GF-D8 (cell line): ENCODE data around the gene RAB40C.
"Not testable (repeated sequence)": the region's sequence is repeated elsewhere in the genome, so short reads cannot be mapped to it uniquely, and the experiment has no call there.

Experiments used
- DNase-seq: peaks from one replicate; lab custom pipeline; 2025; lab: John Stamatoyannopoulos, UW

Gene RAB40C

DNA sequence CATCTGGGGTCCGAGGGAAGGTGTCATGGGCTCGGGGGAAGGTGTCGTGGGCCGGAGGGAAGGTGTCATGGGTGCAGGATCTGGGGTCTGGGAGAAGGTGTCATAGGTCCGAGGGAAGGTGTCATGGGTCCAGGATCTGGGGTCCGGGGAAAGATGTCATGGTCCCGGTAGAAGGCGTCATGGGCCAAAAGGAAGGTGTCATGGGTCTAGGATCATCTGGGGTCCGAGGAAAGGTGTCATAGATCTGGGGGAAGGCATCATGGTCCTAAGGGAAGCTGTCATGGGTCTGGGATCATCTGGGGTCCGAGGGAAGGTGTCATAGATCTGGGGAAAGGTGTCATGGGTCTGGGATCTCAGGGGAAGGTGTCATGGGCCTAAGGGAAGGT lies 942 bp downstream of the RAB40C start:
- no peak for DNase-seq

DNA sequence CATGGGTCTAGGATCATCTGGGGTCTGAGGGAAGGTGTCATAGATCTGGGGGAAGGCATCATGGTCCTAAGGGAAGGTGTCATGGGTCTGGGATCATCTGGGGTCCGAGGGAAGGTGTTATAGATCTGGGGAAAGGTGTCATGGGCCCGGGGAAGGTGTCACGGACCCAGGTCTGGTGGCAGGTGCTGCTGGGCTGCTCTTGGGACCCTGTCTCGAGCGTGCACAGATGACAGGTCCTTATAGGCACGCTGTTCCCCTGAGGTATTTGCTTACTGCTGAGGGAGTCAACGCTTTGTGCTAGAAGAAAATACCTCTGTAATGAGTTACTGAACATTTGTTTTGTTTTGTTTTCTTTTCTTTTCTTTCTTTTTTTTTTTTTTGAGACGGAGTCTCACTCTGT lies 1.4 kb downstream of the RAB40C start:
- no peak for DNase-seq

DNA sequence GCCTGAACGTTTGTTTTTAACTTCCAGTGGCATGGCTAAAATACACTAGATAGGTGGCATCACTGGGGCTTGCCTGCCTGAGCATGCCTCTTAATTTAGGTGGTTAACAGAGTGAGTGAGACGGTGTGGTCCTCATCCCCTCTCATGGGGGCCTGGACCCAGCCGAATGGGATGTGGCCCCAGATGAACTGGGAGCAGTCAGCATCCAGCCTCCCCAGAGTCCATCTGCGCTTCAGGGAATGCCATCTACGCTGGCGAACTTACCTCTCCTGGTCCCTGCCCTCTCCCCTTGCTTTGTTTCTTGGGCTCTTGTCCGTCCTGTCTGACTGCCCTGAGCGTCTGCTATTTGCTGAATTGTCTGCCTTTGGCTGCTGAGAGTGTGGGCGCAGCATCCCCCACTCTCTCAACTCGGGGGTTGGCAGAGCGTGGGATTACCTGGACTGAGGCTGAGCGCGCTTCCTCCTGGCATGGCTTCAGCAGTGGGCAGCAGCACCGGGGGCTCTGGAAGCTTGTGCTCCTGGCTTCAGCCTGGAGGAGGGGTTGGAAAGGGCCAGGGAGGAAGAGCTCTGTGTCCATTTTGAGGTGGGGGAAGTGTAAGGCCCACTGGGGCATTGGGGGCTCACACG lies 2.1 kb downstream of the RAB40C start:
- DNase-seq = no peak

DNA sequence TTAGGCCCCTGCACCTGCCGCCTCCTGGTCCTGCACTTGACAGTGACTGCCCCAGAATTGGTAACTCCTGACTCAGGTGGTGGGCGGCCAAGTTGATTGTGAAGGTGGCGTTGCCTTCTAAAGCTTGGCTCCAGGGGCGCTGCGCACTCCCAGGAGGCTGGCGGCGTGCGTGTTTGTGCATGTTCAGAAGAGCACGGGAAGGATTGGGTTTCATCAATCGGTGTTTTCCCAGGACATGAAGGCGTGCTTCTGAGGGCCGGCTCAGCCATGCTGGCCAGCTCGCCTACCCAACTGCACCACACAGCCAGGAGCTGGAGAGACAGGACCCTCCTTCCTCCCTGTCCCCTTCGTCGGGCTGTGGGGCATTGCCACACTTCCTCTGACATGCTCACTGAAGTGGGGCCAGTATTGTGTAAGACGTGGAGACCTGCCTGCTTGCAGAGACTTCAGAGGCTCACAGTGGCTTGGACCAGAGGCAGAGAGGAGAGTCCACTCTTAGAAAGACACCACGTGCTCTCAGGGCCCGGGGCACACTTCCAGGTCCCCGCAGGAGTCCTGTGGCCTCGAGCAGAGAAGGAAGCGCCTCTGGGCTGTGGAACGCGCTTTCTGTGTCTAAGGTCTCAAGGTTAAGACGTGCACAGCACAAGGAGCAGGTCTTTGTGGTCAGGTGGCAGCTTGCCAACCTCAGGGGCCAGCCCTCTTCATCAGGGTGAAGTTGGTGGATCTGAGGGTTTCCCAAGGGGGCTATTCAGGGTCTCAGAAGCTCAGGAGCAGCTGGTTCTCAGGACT lies 2.8 kb downstream of the RAB40C start:
- peak; percentile 98 for DNase-seq

DNA sequence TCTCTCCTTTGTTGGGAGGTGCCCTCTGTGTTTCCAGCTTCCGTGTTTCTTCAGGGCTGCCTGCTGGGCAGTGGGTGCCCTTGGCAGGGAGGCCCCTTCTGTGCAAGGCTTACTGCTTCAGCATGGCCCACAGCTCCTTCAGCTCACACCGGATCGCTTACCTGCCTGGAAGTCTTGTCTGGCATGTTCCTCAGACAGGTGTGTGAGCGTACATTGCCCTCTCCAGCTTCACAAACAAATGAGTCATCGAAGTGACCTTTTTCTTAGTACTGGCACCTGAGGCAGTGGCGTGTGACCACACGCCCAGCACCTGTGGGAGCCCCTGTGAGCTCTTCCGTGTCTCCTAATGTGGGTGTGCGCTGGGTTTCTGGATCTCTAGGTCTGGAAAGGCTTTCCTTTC lies 3.5 kb downstream of the RAB40C start:
- no peak for DNase-seq

DNA sequence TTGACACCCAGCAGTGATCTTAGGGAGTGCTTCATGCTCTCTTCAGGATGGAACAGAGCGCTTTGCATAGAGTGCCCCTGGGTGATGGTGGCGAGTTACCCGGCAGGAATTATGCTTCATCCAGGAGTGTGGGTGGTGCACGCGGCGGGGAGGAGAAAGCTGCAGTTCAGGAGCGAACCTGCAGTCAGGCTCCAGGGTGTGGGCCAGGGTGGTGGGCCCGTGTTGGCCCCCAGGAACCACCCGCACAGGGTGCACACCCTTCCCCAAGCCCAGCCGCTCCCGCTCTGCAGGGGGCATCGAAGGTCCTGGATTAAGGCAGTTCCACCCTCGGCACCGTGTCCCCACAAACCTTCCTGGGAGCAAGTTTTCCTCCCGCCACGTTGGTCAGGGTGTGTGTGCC lies 3.9 kb downstream of the RAB40C start:
- no peak for DNase-seq

DNA sequence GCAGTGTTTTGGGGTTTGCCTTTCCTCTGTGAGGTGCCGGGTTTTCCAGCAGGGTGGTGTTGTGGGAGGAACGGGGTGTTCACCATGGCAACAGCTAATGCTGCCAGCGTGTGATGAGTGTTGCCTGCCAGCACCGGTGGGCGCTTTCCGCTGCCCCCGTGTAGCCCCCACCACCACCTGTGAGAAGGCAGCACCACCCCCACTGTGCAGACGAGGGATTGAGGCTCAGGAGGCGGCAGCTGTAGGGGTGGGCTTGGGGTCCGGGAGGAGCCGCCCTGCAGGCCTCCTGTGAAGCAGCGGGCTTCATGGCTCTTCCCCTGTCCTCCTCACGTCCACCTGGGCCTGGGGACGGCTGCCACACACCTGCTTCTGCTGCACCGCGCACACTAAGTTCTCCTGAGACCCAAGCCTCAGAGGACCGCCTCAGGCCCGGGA lies 5.2 kb downstream of the RAB40C start:
- DNase-seq = no peak

DNA sequence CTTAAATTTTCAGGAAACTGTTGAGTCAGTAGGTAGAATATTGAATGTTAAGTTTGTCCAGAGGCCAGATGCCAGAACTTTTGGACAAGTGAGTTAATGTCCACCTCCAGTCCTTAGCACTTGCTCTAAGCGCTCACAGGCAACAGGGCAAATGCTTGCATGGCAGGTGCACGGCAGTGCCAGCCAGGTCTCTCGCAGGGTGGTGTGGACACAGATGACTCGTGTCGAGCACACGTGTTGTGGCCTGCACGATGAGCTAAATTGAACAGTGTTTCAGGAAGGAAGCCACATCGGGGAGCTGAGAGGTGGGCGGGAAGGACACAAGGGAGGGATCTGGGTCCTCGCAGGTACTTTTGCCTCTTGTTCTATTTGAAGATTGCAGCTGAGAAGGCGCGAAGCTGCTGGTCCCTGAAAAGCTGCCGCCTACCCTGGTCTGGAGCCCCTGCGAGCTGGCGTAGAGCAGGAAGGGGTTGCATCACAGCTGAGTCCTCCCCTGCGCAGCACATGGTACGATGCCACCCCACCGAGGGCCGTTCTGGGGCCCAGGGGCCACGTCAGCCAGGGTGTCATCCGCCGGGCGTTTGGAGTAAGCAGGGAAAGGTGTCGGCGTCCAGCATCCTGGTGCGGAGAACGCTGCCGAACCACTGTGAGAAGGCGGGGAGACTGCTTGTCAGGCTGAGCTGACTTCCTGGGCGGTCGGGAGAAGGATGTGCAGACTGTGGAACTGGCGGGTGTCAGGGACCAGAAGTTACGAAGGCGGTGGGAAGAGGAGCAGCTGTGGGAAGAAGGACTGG lies 6.3 kb downstream of the RAB40C start:
- peak; percentile 83 for DNase-seq

DNA sequence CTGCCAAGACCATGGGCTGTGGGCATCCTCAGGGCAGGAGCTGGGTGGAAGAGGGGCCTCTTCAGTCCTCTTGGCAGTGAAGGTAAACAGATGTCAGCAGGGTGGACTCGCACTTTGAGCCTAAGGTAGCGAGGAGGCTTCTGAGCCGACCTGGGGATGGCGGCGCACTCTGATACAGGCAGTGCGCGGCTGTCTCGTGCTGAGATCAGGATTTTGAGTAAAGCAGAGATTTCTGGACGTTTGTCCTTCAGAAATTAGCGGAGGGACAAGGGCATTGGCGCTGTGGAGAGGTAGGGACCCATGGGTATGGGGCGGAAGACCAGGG lies 6.8 kb downstream of the RAB40C start:
- no peak for DNase-seq

DNA sequence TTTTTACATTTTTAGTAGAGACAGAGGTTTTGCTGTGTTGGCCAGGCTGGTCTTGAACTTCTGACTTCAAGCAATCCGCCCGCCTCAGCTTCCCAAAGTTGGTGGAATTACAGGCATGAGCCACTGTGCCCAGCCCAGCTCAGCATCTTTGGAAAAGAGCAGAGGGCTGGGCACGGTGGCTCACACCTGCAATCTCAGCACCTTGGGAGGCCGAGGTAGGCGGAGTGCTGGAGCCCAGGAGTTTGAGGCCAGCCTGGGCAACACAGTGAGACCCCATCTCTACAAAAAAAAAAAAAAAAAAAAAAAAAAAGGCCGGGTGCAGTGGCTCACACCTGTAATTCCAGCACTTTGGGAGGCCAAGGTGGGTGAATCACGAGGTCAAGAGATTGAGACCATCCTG lies 7.8 kb downstream of the RAB40C start:
- DNase-seq = not testable (repeated sequence)

DNA sequence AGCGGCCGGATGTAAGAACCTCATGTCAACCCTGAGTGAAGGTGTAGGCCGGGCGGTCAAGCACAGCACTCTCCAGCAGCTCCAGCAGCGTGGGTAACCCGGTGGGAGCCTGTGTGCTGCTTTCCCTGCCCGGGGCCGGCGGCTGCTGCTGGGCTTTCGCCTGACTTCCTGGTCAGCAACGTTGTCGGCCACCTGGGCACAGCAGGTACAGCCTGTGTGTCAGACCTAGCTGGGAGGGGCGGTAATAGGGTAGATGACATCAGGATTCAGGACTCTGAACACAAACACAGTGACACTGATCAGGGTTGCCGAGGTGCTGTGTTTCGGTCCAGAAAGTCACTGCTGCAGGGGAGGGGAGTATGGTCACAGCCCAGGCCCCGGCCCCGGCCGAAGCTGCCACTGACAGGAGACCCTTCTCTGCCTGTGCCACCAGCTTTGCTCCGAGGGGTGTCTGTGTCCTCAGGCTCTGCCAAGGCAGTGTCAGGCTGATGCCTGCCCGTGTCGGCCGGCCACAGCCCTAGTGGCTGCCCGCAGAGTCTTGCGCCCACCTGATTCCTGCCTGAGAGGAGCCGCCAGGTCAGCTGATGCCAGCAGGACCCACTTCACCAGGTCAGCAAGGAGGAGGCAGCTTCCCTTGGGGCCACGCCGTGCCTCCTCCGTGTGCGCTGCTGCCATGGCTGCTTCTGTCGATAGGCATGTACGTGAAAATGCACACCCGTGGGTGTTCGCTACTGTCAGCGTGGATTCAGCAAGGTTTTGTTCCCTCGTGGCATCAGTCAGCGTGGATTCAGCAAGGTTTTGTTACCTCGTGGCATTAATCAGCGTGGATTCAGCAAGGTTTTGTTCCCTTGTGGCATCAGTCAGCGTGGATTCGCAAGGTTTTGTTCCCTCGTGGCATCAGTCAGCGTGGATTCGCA lies 9.2 kb downstream of the RAB40C start:
- DNase-seq = no peak

DNA sequence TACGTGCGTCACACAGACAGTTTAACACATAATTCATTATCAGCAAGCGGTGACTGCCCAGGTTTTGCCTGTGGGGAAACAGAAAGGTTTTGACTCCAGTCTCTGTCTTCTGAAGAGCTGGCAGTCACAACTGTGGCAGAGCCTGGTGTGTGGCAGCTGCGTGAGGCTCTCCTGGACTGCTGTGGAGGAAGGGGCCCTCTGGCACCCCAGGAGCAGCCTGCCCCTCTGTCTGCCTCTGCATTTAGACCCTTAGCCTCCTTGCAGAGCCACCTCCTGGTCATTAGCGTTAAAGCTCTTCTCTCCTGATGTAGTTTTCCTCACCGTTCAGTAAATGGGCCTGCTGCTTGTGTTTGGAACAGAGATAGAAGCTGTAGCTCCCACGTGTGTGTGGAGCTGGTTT lies 10.9 kb downstream of the RAB40C start:
- peak; percentile 34 for DNase-seq

DNA sequence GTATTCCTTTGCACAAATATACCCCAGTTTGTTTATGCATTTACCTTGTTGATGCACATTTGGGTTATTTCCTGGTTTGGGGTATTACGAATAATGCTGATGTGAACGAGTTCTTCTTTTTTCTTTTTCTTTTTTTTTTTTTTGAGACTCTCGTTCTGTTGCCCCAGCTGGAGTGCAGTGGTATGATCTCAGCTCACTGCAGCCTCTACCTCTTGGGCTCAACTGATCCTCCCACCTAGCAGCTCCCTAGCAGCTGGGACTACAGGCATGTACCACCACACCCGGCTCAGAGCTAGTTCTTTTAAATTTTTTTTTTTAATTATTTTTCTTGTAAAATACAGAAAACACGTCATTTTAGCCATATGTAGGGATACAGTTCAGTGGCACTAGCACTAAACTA lies 14.1 kb downstream of the RAB40C start:
- DNase-seq = no peak

DNA sequence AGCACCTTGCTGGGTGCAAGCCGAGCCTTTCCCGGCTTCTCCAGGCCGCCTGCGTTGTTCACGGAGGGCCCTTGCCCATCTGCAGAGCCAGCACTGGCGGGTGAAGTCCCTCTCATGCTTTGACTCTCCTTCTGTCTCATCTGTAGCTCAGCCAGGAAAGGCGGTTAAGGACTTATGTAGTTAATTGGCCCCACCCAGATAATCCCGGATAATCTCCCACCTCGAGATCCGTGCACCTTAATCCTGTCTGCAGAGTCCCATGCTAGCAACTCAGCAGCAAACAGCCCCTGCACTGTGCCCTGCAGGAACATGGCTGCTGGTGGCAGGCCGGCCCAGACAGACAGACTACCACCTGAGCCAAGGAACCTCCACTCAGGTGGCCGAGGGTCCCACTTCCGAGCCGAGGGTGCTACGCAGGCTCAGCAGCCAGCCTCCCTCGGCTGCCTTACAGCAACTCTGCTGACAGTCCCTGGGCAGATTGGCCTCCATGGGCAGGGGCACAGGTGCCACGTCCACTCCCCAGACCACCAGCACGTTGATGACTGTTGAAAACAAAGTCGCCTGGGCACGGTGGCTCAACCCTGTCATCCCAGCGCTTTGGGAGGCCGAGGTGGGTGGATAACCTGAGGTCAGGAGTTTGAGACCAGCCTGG lies 16.9 kb downstream of the RAB40C start:
- no peak for DNase-seq

DNA sequence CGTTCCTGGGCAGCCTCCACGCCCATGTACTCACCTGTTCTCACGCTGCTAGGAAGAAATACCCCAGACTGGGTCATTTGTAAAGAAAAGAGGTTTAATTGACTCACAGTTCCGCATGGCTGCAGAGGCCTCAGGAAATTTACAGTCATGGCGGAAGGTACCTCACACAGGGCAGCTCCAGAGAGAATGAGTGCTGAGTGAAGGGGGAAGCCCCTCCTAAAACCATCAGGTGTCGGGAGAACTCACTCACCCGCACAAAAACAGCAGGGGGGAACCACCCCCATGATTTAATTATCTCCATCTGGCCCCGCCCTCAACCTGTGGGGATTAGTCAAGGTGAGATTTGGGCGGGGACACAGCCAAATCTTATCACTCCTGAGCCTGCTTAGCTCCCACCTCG lies 18.2 kb downstream of the RAB40C start:
- no peak for DNase-seq

DNA sequence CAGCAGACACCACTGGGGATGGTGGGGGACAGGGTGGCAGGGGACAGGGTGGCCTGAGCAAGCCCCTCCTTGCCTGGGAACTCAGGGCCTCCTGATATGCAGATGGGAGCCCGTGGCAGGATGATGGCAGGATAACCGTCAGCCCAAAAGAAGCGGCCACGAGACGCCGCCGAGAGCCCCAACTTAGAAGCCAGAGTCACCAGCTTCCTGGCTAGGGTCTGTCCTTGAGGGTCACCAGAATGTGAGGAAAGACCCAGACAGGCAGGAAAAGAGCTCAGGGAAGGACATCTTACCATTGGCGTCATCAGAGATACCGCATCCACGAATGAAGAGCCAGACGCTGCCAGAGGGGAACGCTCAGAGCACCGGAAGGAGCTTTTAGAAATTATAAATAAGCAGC lies 19.4 kb downstream of the RAB40C start:
- no peak for DNase-seq

DNA sequence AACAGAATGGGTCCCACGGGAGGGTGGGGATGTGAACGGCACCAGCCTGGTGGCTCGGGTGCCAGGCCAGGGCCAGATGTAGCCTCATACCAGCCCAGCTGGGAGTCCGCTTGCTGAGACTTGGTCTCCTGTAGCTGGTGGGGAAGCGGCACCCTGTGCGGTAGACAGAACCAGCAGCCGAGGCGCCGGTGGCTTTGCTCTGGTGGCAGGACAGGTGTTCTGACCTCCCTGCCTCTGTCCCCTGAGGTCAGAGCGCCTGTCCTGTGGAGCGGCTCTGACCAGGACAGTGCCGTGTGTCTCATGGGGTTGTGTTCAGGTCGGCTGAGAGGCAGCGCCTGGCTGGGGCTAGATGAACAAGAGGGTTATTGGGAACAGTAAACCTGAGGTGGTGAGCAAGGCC lies 20.1 kb downstream of the RAB40C start:
- DNase-seq = no peak

DNA sequence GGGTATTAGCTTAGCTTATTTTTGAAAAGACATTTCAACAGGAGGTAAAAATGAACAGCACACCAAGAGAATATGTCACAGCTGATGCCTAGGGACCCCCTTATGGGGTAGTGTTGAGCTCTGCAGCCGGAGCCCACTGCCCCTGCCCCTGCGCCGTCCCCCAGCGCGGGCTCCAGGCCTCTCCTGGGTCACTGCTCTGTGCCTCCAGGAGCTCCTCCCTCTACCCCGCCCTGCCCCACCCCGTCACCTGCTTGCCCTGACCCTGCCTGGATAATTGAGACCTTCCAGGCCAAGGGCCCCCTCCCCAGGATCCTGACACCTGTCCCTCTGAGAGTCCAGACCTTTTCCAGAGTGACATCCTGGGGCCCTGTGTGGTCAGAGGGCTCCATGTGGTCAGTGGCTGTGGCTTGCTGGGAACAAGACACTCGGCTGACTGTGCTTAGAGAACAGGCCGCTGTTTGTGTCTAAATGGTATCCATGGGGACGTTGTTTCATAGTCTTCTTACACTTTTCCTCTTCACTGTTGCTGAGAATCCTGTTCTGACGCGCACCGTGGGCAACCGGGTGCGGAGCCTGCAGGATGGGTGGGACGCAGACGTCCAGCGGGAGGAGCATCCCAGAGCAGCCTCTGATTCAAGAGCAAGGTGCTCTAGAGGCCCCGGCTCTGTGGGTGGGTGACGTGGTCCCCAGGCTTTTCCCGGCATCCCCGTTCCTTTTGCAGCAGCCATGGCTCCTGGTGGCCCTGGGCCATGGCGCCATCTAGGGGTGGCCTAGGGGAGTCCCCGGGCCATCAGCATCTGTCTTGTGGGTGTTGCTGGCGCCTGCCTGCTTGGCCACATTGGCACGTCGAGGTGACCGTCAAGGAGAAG lies 20.9 kb downstream of the RAB40C start:
- no peak for DNase-seq

DNA sequence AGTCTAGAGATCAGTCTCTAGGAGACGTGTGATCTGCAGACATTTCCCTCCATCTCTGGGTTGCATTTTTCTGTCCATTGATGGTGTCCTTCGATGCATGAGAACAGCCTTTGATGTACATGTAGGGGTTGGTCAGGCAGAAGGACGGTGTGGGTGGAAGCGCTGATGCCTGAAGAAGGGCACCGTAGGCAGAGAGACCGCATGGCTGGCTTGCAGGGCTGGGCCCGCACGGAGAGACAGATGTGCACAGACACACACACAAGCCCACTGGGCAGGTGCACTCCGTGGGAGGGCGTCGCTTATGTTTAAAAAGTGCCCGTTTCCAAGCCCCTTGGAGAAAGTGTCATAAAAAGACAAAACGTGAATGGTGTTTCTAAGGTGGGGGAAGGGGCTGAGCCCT lies 25.3 kb downstream of the RAB40C start:
- DNase-seq = no peak

DNA sequence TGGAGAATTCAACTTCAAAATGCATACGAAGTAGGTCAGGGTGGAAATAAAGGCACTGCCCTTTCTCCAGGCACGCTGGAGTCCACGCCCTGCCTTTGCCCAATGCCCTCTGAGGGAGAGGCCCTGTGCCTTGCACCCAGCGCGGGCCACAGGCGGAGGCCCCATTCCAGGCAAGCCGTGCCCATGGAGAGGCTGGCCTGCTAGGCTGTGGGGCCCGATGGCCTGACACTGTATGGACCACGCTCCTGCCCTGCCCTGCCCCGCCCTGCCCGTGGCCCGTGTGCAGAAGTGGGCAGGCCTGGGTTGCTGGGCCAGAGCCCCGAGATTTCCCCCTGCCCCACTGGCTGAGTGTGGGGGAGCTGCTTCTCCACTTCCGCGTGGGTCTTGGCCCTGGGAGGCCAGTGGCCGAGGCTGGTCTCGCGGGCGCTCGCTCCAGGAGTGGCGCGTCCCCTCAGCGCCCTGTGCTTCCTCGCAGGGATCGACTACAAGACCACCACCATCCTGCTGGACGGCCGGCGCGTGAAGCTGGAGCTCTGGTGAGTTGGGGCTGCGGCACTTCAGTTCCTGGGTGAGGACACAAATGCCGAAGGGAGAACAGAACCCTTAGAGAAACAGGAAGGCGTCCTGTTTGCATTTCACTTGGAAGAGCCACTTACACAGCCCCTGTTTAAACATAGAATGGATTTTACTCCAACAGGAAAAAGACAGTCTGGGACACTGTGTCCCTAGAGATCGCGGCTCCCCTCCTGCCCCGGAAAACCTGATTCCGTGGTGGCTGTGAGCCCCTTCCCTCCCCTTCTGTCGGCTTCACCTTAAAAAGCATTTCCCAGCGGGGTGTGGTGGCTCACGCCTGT lies 27.1 kb downstream of the RAB40C start:
- no peak for DNase-seq
